Endothelial cell (in vitro differentiated cells): ENCODE results near the gene TMEM229B. TPM values are rescaled to one million over a fixed set of nuclear protein-coding genes. Genes with fewer than 3 reads are reported as not detected.

Experiments
- DNase-seq: peaks from one replicate; pipeline ENCODE4 v3.0.0; 2021; ENCODE audit warnings: low spot score
- H3K27ac Mint-ChIP-seq: one replicate; pipeline ENCODE4 v1.8.0; 2021; ENCODE audit warnings: mixed read lengths, inconsistent platforms; ENCODE audit not compliant: unreplicated experiment
- H3K27me3 Mint-ChIP-seq: one replicate; pipeline ENCODE4 v1.8.0; 2021; ENCODE audit warnings: mild to moderate bottlenecking, moderate library complexity, mixed read lengths, inconsistent platforms; ENCODE audit not compliant: unreplicated experiment
- H3K36me3 Mint-ChIP-seq: one replicate; pipeline ENCODE4 v1.8.0; 2021; ENCODE audit warnings: mild to moderate bottlenecking, low read depth, mixed read lengths, inconsistent platforms; ENCODE audit not compliant: unreplicated experiment
- H3K4me1 Mint-ChIP-seq: one replicate; pipeline ENCODE4 v1.8.0; 2021; ENCODE audit warnings: mild to moderate bottlenecking, mixed read lengths, inconsistent platforms; ENCODE audit not compliant: unreplicated experiment
- H3K4me3 Mint-ChIP-seq: one replicate; pipeline ENCODE4 v1.8.0; 2021; ENCODE audit warnings: mild to moderate bottlenecking, mixed read lengths, inconsistent platforms; ENCODE audit not compliant: unreplicated experiment
- H3K9me3 Mint-ChIP-seq: one replicate; pipeline ENCODE4 v1.8.0; 2021; ENCODE audit warnings: mixed read lengths, inconsistent platforms; ENCODE audit not compliant: unreplicated experiment
- total RNA-seq: library from RNA; stranded (reverse); fragmentation: NEBNext Ultra II Directional; extraction: Animal tissue kit (Norgen Biotek cat#: 25700); gene quantifications from one replicate; pipeline ENCODE4 v1.2.1, GENCODE V29; 2021; ENCODE audit not compliant: unreplicated experiment
- TF ChIP-seq, protein P1 (sequence below): fragments of 200-600 bp; sonication (generic); IDR thresholded peaks from one replicate; pipeline ENCODE4 v1.5.0; 2021; ENCODE audit warnings: antibody characterized with exemption; ENCODE audit not compliant: unreplicated experiment

Gene TMEM229B
- total RNA-seq, 1 donor from 2014 or later: 0.08 TPM

- H3K4me1 Mint-ChIP-seq: no peaks in the 10 kb centered on the region
- H3K9me3 Mint-ChIP-seq: no peaks in the 10 kb centered on the region
- no peak for DNase-seq
- no peak overlapping the region for H3K4me3 Mint-ChIP-seq
- peaks cover 4% of the 10 kb centered on the region for H3K27me3 Mint-ChIP-seq
- H3K27ac Mint-ChIP-seq: no peak overlapping the region
- TF ChIP-seq, protein P1, sequence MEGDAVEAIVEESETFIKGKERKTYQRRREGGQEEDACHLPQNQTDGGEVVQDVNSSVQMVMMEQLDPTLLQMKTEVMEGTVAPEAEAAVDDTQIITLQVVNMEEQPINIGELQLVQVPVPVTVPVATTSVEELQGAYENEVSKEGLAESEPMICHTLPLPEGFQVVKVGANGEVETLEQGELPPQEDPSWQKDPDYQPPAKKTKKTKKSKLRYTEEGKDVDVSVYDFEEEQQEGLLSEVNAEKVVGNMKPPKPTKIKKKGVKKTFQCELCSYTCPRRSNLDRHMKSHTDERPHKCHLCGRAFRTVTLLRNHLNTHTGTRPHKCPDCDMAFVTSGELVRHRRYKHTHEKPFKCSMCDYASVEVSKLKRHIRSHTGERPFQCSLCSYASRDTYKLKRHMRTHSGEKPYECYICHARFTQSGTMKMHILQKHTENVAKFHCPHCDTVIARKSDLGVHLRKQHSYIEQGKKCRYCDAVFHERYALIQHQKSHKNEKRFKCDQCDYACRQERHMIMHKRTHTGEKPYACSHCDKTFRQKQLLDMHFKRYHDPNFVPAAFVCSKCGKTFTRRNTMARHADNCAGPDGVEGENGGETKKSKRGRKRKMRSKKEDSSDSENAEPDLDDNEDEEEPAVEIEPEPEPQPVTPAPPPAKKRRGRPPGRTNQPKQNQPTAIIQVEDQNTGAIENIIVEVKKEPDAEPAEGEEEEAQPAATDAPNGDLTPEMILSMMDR: no peak
- no peaks in the 10 kb centered on the region for H3K36me3 Mint-ChIP-seq
These were observed 35.5 kb upstream of the TMEM229B start for GRCh38 chr14:67523764-67524633.

- Mint-ChIP-seq H3K36me3 (no peaks in the 10 kb centered on the region), H3K9me3 (no peaks in the 10 kb centered on the region), H3K27me3 (peaks cover 4% of the 10 kb centered on the region), H3K27ac (no peak overlapping the region), H3K4me3 (no peak overlapping the region), H3K4me1 (no peaks in the 10 kb centered on the region)
- no peak for DNase-seq
- TF ChIP-seq, protein P1: no peak
These were observed 33.7 kb upstream of the TMEM229B start for GRCh38 chr14:67522270-67522669.

- no peaks in the 10 kb centered on the region for H3K9me3 Mint-ChIP-seq
- H3K36me3 Mint-ChIP-seq: no peaks in the 10 kb centered on the region
- no peak for DNase-seq
- peaks cover 7% of the 10 kb centered on the region for H3K4me1 Mint-ChIP-seq
- peaks cover 8% of the 10 kb centered on the region for H3K27me3 Mint-ChIP-seq
- H3K4me3 Mint-ChIP-seq: no peak overlapping the region
- TF ChIP-seq, protein P1: no peak
- no peak overlapping the region for H3K27ac Mint-ChIP-seq
These were observed 32.0 kb upstream of the TMEM229B start for GRCh38 chr14:67520482-67520881.

DNA sequence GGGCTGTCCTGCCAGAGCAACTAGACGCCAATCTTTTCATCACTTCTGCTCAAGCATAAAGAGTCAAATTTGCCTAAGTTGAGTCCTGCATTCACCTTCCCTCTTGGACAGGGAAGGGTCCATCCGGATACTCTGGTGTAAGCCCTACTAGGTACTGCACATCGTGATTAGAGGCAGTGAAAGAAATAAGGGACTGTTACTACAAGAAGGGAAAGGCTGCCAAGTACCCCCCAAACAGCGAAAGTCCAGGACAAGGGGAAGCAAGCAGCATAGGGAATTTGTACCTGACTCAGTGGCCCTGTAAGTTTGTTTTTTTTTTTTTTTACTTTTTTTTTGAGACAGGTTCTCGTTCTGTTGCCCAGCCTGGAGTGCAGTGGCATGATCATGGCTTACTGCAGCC is 30.9 kb upstream of the TMEM229B start:
- TF ChIP-seq, protein P1: no peak
- H3K27me3 Mint-ChIP-seq: peaks cover 8% of the 10 kb centered on the region

DNA sequence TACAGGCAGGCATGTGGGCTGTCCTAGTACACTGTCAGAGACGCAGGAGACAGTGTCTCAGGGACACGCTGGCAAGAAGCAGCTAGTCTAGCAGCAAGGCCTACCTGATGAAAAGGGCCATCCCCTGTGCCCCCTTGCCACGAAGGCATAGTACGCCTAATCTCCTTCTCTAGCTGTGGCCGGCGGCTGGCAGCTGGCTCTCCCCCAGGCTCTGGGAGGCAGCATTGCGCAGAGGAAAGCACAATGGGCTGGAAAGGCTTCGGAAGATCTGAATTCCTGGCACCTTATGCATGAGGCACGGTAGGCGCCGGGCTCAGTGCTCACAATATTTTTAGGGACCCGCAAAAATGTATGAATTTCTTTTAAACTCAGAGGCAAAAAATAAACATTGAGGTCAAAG is 28.6 kb upstream of the TMEM229B start:
- TF ChIP-seq, protein P1: no peak
- peaks cover 11% of the 10 kb centered on the region for H3K27me3 Mint-ChIP-seq
- no peak overlapping the region for H3K4me3 Mint-ChIP-seq
- no peak overlapping the region for H3K27ac Mint-ChIP-seq
- H3K4me1 Mint-ChIP-seq: peaks cover 7% of the 10 kb centered on the region
- H3K9me3 Mint-ChIP-seq: no peaks in the 10 kb centered on the region
- H3K36me3 Mint-ChIP-seq: no peaks in the 10 kb centered on the region
- DNase-seq: peak; percentile 26

More for the DNA sequence above, 30.9 kb upstream of the TMEM229B start:
- Mint-ChIP-seq H3K9me3 (no peaks in the 10 kb centered on the region), H3K27ac (no peak overlapping the region), H3K4me1 (peaks cover 7% of the 10 kb centered on the region), H3K4me3 (no peak overlapping the region), H3K36me3 (no peaks in the 10 kb centered on the region)
- no peak for DNase-seq
